H1 (cell line): ENCODE measurements around the gene NCAPD2. TPM values are rescaled to one million over a fixed set of nuclear protein-coding genes. Genes with fewer than 3 reads are reported as not detected.

Source experiments
- CTCF ChIA-PET: fragments of 300-600 bp; sonication (Branson Sonifier 250); formaldehyde crosslinking; loops from one replicate; lab custom pipeline; 2021; ENCODE audit not compliant: partially characterized antibody; lab: Charles Lee
- POLR2A ChIA-PET: fragments of 300-600 bp; sonication (Branson Sonifier 250); formaldehyde crosslinking; loops from one replicate; lab custom pipeline; 2021; ENCODE audit warnings: inconsistent platforms; ENCODE audit not compliant: partially characterized antibody; lab: Charles Lee
- DNase-seq, 2 experiments: peaks; one replicate each; pipeline versions ENCODE4 v3.0.0 to v3.0.0-alpha.2; 2010 to 2022; ENCODE audit warnings: low spot score in 2 of 2, low read depth in 1 of 2, mixed read lengths in 1 of 2
- FAIRE-seq: peaks from 2 replicates; lab custom pipeline; 2011; peaks lifted over from hg19 to GRCh38; lab: Jason Lieb, UNC
- H2AFZ ChIP-seq: 2 replicates; pipeline ENCODE4 v1.8.1; 2012; ENCODE audit warnings: low read length, inconsistent platforms
- H2AK5ac ChIP-seq: 2 replicates; pipeline ENCODE4 v1.6.1; 2013; ENCODE audit warnings: low read depth, low read length
- H2BK120ac ChIP-seq: replicated peaks from 2 replicates; pipeline ENCODE3; 2013; ENCODE audit warnings: low read depth, low read length, inconsistent platforms
- H2BK12ac ChIP-seq: 2 replicates; pipeline ENCODE4 v1.6.1; 2013; ENCODE audit warnings: low read depth, low read length
- H2BK15ac ChIP-seq: 2 replicates; pipeline ENCODE4 v1.6.1; 2013; ENCODE audit warnings: low read length
- H2BK20ac ChIP-seq: 2 replicates; pipeline ENCODE4 v1.6.1; 2013; ENCODE audit warnings: low read length
- H2BK5ac ChIP-seq: 2 replicates; pipeline ENCODE4 v1.6.1; 2013; ENCODE audit warnings: low read depth, low read length
- H3K14ac ChIP-seq: 2 replicates; pipeline ENCODE4 v1.6.1; 2013; ENCODE audit warnings: inconsistent platforms; ENCODE audit not compliant: insufficient read length
- H3K18ac ChIP-seq: 2 replicates; pipeline ENCODE4 v1.6.1; 2013; ENCODE audit warnings: low read length; ENCODE audit errors: extremely low read depth
- H3K23ac ChIP-seq: 2 replicates; pipeline ENCODE4 v1.6.1; 2013; ENCODE audit warnings: inconsistent platforms; ENCODE audit not compliant: insufficient read length
- H3K23me2 ChIP-seq: 2 replicates; pipeline ENCODE4 v1.6.1; 2013; ENCODE audit warnings: low read depth, low read length
- H3K27ac ChIP-seq: 2 replicates; pipeline ENCODE4 v1.6.1; 2011; ENCODE audit warnings: low read depth, low read length, inconsistent platforms
- H3K27me3 ChIP-seq, 4 experiments: replicated peaks in 1 of 4; 1 replicate in 1 of 4; 2 replicates in 3 of 4; pipeline versions ENCODE4 v1.6.1 to v1.8.1; 2011 to 2013; ENCODE audit warnings: low read length in 3 of 4, mild to moderate bottlenecking in 3 of 4, inconsistent platforms in 2 of 4, mixed read lengths in 2 of 4, moderate library complexity in 1 of 4; ENCODE audit not compliant: control insufficient read depth in 3 of 4, insufficient read depth in 3 of 4; ENCODE audit errors: extremely low read depth in 1 of 4
- H3K36me3 ChIP-seq, 4 experiments: 2 replicates each; pipeline versions ENCODE4 v1.6.1 to v1.8.1; 2011 to 2013; ENCODE audit warnings: mild to moderate bottlenecking in 4 of 4, low read length in 3 of 4, moderate library complexity in 2 of 4, control low read depth in 1 of 4, inconsistent platforms in 1 of 4; ENCODE audit not compliant: insufficient read depth in 4 of 4, control insufficient read depth in 2 of 4
- H3K4ac ChIP-seq: replicated peaks from 2 replicates; pipeline ENCODE3; 2013; ENCODE audit warnings: low read length, low read depth, mixed read lengths, inconsistent platforms; ENCODE audit not compliant: insufficient read length
- H3K4me1 ChIP-seq, 4 experiments: replicated peaks in 1 of 4; 1 replicate in 1 of 4; 2 replicates in 3 of 4; pipeline versions ENCODE4 v1.6.1 to v1.8.1; 2011 to 2013; ENCODE audit warnings: low read length in 3 of 4, inconsistent platforms in 2 of 4, mixed read lengths in 1 of 4; ENCODE audit not compliant: insufficient read depth in 4 of 4, control insufficient read depth in 3 of 4
- H3K4me2 ChIP-seq, 2 experiments: 2 replicates each; pipeline versions ENCODE4 v1.6.1 to v1.8.1; 2011 to 2013; ENCODE audit warnings: low read depth in 2 of 2, low read length in 2 of 2, control low read depth in 1 of 2, inconsistent platforms in 1 of 2, mild to moderate bottlenecking in 1 of 2; ENCODE audit not compliant: insufficient read depth in 1 of 2
- H3K4me3 ChIP-seq, 4 experiments: fragments of 200-600, 300-600 bp in 1 of 4; sonication (generic), shearing (Covaris generic), sonication (Bioruptor Twin) in 1 of 4; 2 replicates each; pipeline versions ENCODE4 v1.5.1 to v1.8.1; 2011 to 2016; ENCODE audit warnings: low read length in 4 of 4, low read depth in 3 of 4, control low read depth in 2 of 4, inconsistent platforms in 2 of 4, mild to moderate bottlenecking in 2 of 4, mixed read lengths in 1 of 4, moderate library complexity in 1 of 4; ENCODE audit not compliant: insufficient read depth in 2 of 4; ENCODE audit errors: extremely low read depth in 1 of 4
- H3K56ac ChIP-seq: replicated peaks from 2 replicates; pipeline ENCODE3; 2013; ENCODE audit warnings: low read depth, mild to moderate bottlenecking, mixed read lengths, low read length, inconsistent platforms; ENCODE audit not compliant: insufficient read length
- H3K79me1 ChIP-seq: 2 replicates; pipeline ENCODE4 v1.6.1; 2013; ENCODE audit warnings: low read depth, low read length, control low read depth
- H3K79me2 ChIP-seq, 2 experiments: 2 replicates each; pipeline versions ENCODE4 v1.6.1 to v1.8.1; 2012 to 2013; ENCODE audit warnings: low read length in 2 of 2, mild to moderate bottlenecking in 2 of 2, inconsistent platforms in 1 of 2; ENCODE audit not compliant: insufficient read depth in 2 of 2, control insufficient read depth in 1 of 2
- H3K9ac ChIP-seq, 4 experiments: replicated peaks in 1 of 4; 1 replicate in 1 of 4; 2 replicates in 3 of 4; pipeline versions ENCODE4 v1.6.1 to v1.8.1; 2011 to 2013; ENCODE audit warnings: low read depth in 3 of 4, low read length in 3 of 4, control low read depth in 2 of 4, mild to moderate bottlenecking in 2 of 4, moderate library complexity in 2 of 4, inconsistent platforms in 1 of 4; ENCODE audit errors: extremely low read depth in 1 of 4
- H3K9me3 ChIP-seq, 2 experiments: 2 replicates each; pipeline versions ENCODE4 v1.6.1 to v1.8.1; 2012 to 2013; ENCODE audit warnings: mild to moderate bottlenecking in 2 of 2, moderate library complexity in 2 of 2, control low read depth in 1 of 2, inconsistent platforms in 1 of 2, low read depth in 1 of 2, low read length in 1 of 2, mixed read lengths in 1 of 2; ENCODE audit not compliant: insufficient read depth in 2 of 2
- H4K20me1 ChIP-seq, 2 experiments: replicated peaks in 1 of 2; 2 replicates each; pipeline versions ENCODE3 to v1.8.1; 2011 to 2013; ENCODE audit warnings: inconsistent platforms in 2 of 2, low read length in 2 of 2, mild to moderate bottlenecking in 1 of 2; ENCODE audit not compliant: insufficient read depth in 2 of 2, control insufficient read depth in 1 of 2
- H4K5ac ChIP-seq: 2 replicates; pipeline ENCODE4 v1.6.1; 2013; ENCODE audit warnings: low read length, low read depth, mixed read lengths, inconsistent platforms; ENCODE audit not compliant: insufficient read length
- H4K8ac ChIP-seq: 2 replicates; pipeline ENCODE4 v1.8.0; 2013; ENCODE audit warnings: mild to moderate bottlenecking, moderate library complexity, low read length, inconsistent platforms; ENCODE audit not compliant: insufficient read depth; ENCODE audit errors: extremely low read depth
- H4K91ac ChIP-seq: replicated peaks from 2 replicates; pipeline ENCODE3; 2013; ENCODE audit warnings: low read length, mixed read lengths, inconsistent platforms; ENCODE audit not compliant: insufficient read length
- KDM4A ChIP-seq: IDR thresholded peaks from one replicate; pipeline ENCODE4 v1.7.1; 2012; ENCODE audit warnings: low read depth, mild to moderate bottlenecking, moderate library complexity, low read length, inconsistent platforms; ENCODE audit not compliant: severe bottlenecking
- SIRT6 ChIP-seq: IDR thresholded peaks from one replicate; pipeline ENCODE4 v1.7.1; 2012; ENCODE audit warnings: low read length, inconsistent platforms
- WGBS, 2 experiments: shearing (Covaris generic) in 1 of 2; methylation state at CpG; one replicate each; pipeline versions ENCODE4 v1.1.6 to v1.1.7; 2013 to 2015; ENCODE audit warnings: low lambda C conversion rate in 2 of 2, mixed read lengths in 2 of 2, inconsistent platforms in 1 of 2, low coverage in 1 of 2, missing lambda C conversion rate in 1 of 2; ENCODE audit not compliant: insufficient replicate concordance in 2 of 2, insufficient coverage in 1 of 2, insufficient read length in 1 of 2; ENCODE audit errors: extremely low coverage in 1 of 2, missing lambda C conversion rate in 1 of 2; 5-methylcytosine and 5-hydroxymethylcytosine counted together
- polyA plus RNA-seq, 7 experiments: library from polyadenylated mRNA; depleted of rRNA in 3 of 7; stranded (reverse) in 5 of 7; unstranded in 2 of 7; fragments of >200 nt in 5 of 7; fragments of 200-250 nt in 2 of 7; gene quantifications; 1 replicate in 5 of 7; 2 replicates in 1 of 7; 4 replicates in 1 of 7; pipeline versions ENCODE4 v1.2.1 to v1.2.3, GENCODE V29; 2011 to 2013; ENCODE audit warnings: missing spikeins in 2 of 7, mixed read lengths in 2 of 7
- total RNA-seq: library from RNA; stranded (reverse); fragmentation: NEBNext Ultra II Directional; extraction: Animal tissue kit (Norgen Biotek cat#: 25700); gene quantifications from 2 replicates; pipeline ENCODE4 v1.2.1, GENCODE V29; 2021

The NCAPD2 gene
- total and polyA plus RNA-seq, 2 of the 8 experiments (the other 6 are each of a cell fraction or from before 2014, with no cell fraction given), result 55.8 to 132 TPM

GRCh38 chr12:6535697-6535946 is 41.7 kb downstream of the NCAPD2 start:
- no peak overlapping the region for H3K14ac ChIP-seq
- H3K79me2 ChIP-seq, result peaks cover 3 to 28% of the 10 kb centered on the region in 2 experiments; a peak in 3 of 4 replicates
- 0% methylated on average over 6 of the region's 6 CpGs; no CpG with 5 or more reads in 1 of the 2 experiments for WGBS, 2 experiments
- no peak overlapping the region for H2BK12ac ChIP-seq
- H4K5ac ChIP-seq, result peak overlapping the region; percentile 81
- POLR2A ChIA-PET, result interaction anchor here (0.6 to 11.4 kb wide), 36 partner anchors 8 to 393 kb away, joined by 3 to 665 read pairs (median 12); partner anchors contain the start of genes CDCA3, CHD4, IFFO1 and MRPL51
- peak overlapping the region; percentile 73; the same call in 1 of the 2 replicates for H4K8ac ChIP-seq
- no peak overlapping the region for H2BK15ac ChIP-seq
- no peak overlapping the region for H3K23ac ChIP-seq
- FAIRE-seq (no peak), DNase-seq (no peak)
- H3K23me2 ChIP-seq, result peaks cover 16% of the 10 kb centered on the region
- no peak overlapping the region for H2AK5ac ChIP-seq
- no peaks in the 10 kb centered on the region for H3K27me3 ChIP-seq
- CTCF ChIA-PET, result interaction anchor here (1.1 to 24.9 kb wide), 5 partner anchors 8 to 230 kb away, joined by 3 to 462 read pairs (median 3); partner anchors contain the start of genes IFFO1 and NOP2
- H3K56ac ChIP-seq, result peak overlapping the region; percentile 96
- H3K4ac ChIP-seq, result no peak overlapping the region
- H2BK20ac ChIP-seq, result no peak overlapping the region
- no peaks in the 10 kb centered on the region; the same call in 1 of the 2 replicates for H3K79me1 ChIP-seq
- H3K18ac ChIP-seq, result peak overlapping the region; percentile 89; the same call in 1 of the 2 replicates
- peaks cover 27 to 49% (median 34%) of the 10 kb centered on the region in 4 experiments for H3K36me3 ChIP-seq
- H2AFZ ChIP-seq, result no peak overlapping the region
- H3K4me2 ChIP-seq, result peak overlapping the region; percentile 80 to 91
- H3K9ac ChIP-seq, result peak overlapping the region; percentile 89 to 99 (median 98)
- peaks cover 10 to 21% of the 10 kb centered on the region in 2 experiments for H4K20me1 ChIP-seq
- H3K9me3 ChIP-seq, result no peaks in the 10 kb centered on the region
- H3K4me1 ChIP-seq, result peaks cover 0 to 25% (median 21%) of the 10 kb centered on the region in 4 experiments; a peak in 6 of 7 replicates
- H2BK5ac ChIP-seq, result peak overlapping the region; percentile 90
- H4K91ac ChIP-seq, result no peak overlapping the region
- H2BK120ac ChIP-seq, result no peak overlapping the region
- peak overlapping the region; percentile 83 to 98 (median 90) for H3K4me3 ChIP-seq
- no peak for TF ChIP-seq KDM4A
- peak; percentile 1 for TF ChIP-seq SIRT6
- H3K27ac ChIP-seq, result peak overlapping the region; percentile 98; the same call in 1 of the 2 replicates
